ENCODE data around the gene BACH2.

DNA sequence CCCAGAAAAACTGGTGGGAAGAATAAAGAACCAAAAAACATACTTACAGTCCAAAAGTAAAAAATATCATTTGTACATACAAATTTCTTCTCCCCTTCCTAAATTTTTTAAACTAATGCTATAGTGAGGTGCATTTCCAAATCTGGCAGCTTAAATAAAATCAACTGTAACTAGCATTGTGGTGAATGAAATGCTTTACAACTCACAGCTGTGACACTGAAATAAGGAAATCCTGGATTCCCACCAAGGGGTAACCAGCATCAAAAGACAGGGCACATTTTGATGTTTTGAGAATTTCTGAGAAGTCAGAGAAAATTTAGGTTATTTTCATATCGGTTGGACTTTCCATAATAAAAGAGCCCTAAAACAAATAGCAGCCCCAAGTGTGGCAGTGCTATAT lies 27.3 kb downstream of the BACH2 start:
- TF ChIP-seq CTCF (IDR thresholded peaks at IDR 0.05; ENCODE audit: insufficient read depth, low read length) = no peak
- TF ChIP-seq POLR2AphosphoS5 (IDR thresholded peaks at IDR 0.05; ENCODE audit: low read depth) = no peak
- TF ChIP-seq SPI1 (IDR thresholded peaks at IDR 0.05; ENCODE audit: borderline replicate concordance, low read depth) = no peak
- TF ChIP-seq GABPA (IDR thresholded peaks at IDR 0.05; ENCODE audit: low read depth) = no peak
